Muscle layer of duodenum (tissue), 2 donors: Measurements from ENCODE around the gene YBX3.
A peak's percentile ranks its signal among the peaks of the same experiment; 100 is the strongest.

Experiments used
- H3K27ac ChIP-seq: one replicate; pipeline ENCODE4 v1.7.0; 2013; ENCODE audit warnings: mild to moderate bottlenecking, low read length
- H3K27me3 ChIP-seq: one replicate; pipeline ENCODE4 v1.7.0; 2013; ENCODE audit warnings: low read depth, mild to moderate bottlenecking, control low read depth, low read length
- H3K36me3 ChIP-seq, 2 donors: one replicate each; pipeline ENCODE4 v1.7.0; 2013; ENCODE audit warnings: low read length in 2 of 2, control low read depth in 1 of 2, mild to moderate bottlenecking in 1 of 2; ENCODE audit not compliant: insufficient read depth in 2 of 2, control insufficient read depth in 1 of 2
- H3K4me1 ChIP-seq, 2 donors: one replicate each; pipeline ENCODE4 v1.7.0; 2013; ENCODE audit warnings: low read length in 2 of 2, mild to moderate bottlenecking in 2 of 2, control low read depth in 1 of 2, moderate library complexity in 1 of 2; ENCODE audit not compliant: insufficient read depth in 2 of 2, control insufficient read depth in 1 of 2
- H3K4me3 ChIP-seq, 2 donors: one replicate each; pipeline ENCODE4 v1.7.0; 2013; ENCODE audit warnings: low read length in 2 of 2, low read depth in 1 of 2, mild to moderate bottlenecking in 1 of 2
- H3K9me3 ChIP-seq, 2 donors: one replicate each; pipeline ENCODE4 v1.7.0; 2013; ENCODE audit warnings: low read length in 2 of 2, control low read depth in 1 of 2, mild to moderate bottlenecking in 1 of 2; ENCODE audit not compliant: control insufficient read depth in 1 of 2
- donor health status: healthy.

YBX3 gene

GRCh38 chr12:10701843-10702242 lies 21.3 kb downstream of the YBX3 start:
- H3K4me1 ChIP-seq = peaks cover 0 to 10% of the 10 kb centered on the region in 2 donors
- H3K9me3 ChIP-seq = no peaks in the 10 kb centered on the region
- peaks cover 61 to 65% of the 10 kb centered on the region in 2 donors for H3K36me3 ChIP-seq
- no peak overlapping the region for H3K4me3 ChIP-seq
- H3K27me3 ChIP-seq = no peaks in the 10 kb centered on the region
- H3K27ac ChIP-seq = no peak overlapping the region

GRCh38 chr12:10701131-10701681 lies 21.9 kb downstream of the YBX3 start:
- Histone ChIP-seq H3K27me3 (no peaks in the 10 kb centered on the region), H3K9me3 (no peaks in the 10 kb centered on the region), H3K27ac (no peak overlapping the region), H3K4me3 (no peak overlapping the region), H3K36me3 (peaks cover 58 to 67% of the 10 kb centered on the region in 2 donors), H3K4me1 (peaks cover 0 to 7% of the 10 kb centered on the region in 2 donors)

GRCh38 chr12:10700581-10700980 lies 22.5 kb downstream of the YBX3 start:
- Histone ChIP-seq H3K27ac (no peak overlapping the region), H3K9me3 (no peaks in the 10 kb centered on the region), H3K36me3 (peaks cover 54 to 63% of the 10 kb centered on the region in 2 donors), H3K4me1 (peaks cover 0 to under 1% of the 10 kb centered on the region in 2 donors), H3K4me3 (no peak overlapping the region), H3K27me3 (no peaks in the 10 kb centered on the region)

- Histone ChIP-seq H3K36me3 (peaks cover 42 to 53% of the 10 kb centered on the region in 2 donors), H3K4me1 (no peaks in the 10 kb centered on the region), H3K4me3 (no peak overlapping the region)
Measured at GRCh38 chr12:10697862-10698261, 25.3 kb downstream of the YBX3 start.

GRCh38 chr12:10697156-10697555 lies 26.0 kb downstream of the YBX3 start:
- Histone ChIP-seq H3K27ac (no peak overlapping the region), H3K9me3 (no peaks in the 10 kb centered on the region), H3K27me3 (no peaks in the 10 kb centered on the region), H3K4me1 (no peaks in the 10 kb centered on the region), H3K4me3 (no peak overlapping the region), H3K36me3 (peaks cover 38 to 46% of the 10 kb centered on the region in 2 donors)

More at GRCh38 chr12:10697862-10698261, 25.3 kb downstream of the YBX3 start:
- H3K27ac ChIP-seq = no peak overlapping the region
- H3K9me3 ChIP-seq = no peaks in the 10 kb centered on the region
- H3K27me3 ChIP-seq = no peaks in the 10 kb centered on the region

GRCh38 chr12:10690906-10691305 lies 32.2 kb downstream of the YBX3 start:
- Histone ChIP-seq H3K27ac (no peak overlapping the region), H3K27me3 (no peaks in the 10 kb centered on the region), H3K36me3 (no peaks in the 10 kb centered on the region), H3K9me3 (no peaks in the 10 kb centered on the region), H3K4me3 (no peak overlapping the region), H3K4me1 (no peaks in the 10 kb centered on the region)

- Histone ChIP-seq H3K9me3 (no peaks in the 10 kb centered on the region), H3K27me3 (no peaks in the 10 kb centered on the region), H3K36me3 (no peaks in the 10 kb centered on the region), H3K4me3 (no peak overlapping the region), H3K27ac (no peak overlapping the region), H3K4me1 (no peaks in the 10 kb centered on the region)
Measured at GRCh38 chr12:10689146-10689545, 34.0 kb downstream of the YBX3 start.

GRCh38 chr12:10688042-10688441 lies 35.1 kb downstream of the YBX3 start:
- no peaks in the 10 kb centered on the region for H3K4me1 ChIP-seq
- no peak overlapping the region for H3K27ac ChIP-seq
- H3K4me3 ChIP-seq = no peak overlapping the region
- H3K9me3 ChIP-seq = no peaks in the 10 kb centered on the region
- H3K36me3 ChIP-seq = no peaks in the 10 kb centered on the region
- no peaks in the 10 kb centered on the region for H3K27me3 ChIP-seq

- peak within 1 kb of the TSS; percentile 70 to 74 for H3K4me3 ChIP-seq
- no peaks in the 10 kb centered on the region for H3K36me3 ChIP-seq
- peak within 1 kb of the TSS; percentile 31 for H3K27ac ChIP-seq
- H3K9me3 ChIP-seq = no peaks in the 10 kb centered on the region
- H3K4me1 ChIP-seq = peaks cover 0 to 7% of the 10 kb centered on the region in 2 donors
- H3K27me3 ChIP-seq = peaks cover 4% of the 10 kb centered on the region
Measured at GRCh38 chr12:10673659-10674384, 49.3 kb downstream of the YBX3 start, which contains the start of gene STYK1. Gene STYK1 (minus strand): TSS chr12:10674052. CDS start chr12:10634618, 39,434 bp downstream.

- Histone ChIP-seq H3K27ac (no peak overlapping the region), H3K27me3 (peaks cover 4% of the 10 kb centered on the region), H3K4me1 (peaks cover 0 to 7% of the 10 kb centered on the region in 2 donors), H3K36me3 (no peaks in the 10 kb centered on the region), H3K4me3 (no peak overlapping the region), H3K9me3 (no peaks in the 10 kb centered on the region)
Measured at GRCh38 chr12:10672231-10672868, 50.8 kb downstream of the YBX3 start.

GRCh38 chr12:10669533-10669932 lies 53.6 kb downstream of the YBX3 start:
- Histone ChIP-seq H3K36me3 (no peaks in the 10 kb centered on the region), H3K27ac (no peak overlapping the region), H3K9me3 (no peaks in the 10 kb centered on the region), H3K27me3 (no peaks in the 10 kb centered on the region), H3K4me1 (peaks cover 0 to 7% of the 10 kb centered on the region in 2 donors), H3K4me3 (no peak overlapping the region)
